ENCODE measurements around the gene ZDHHC18. TPM values are rescaled to one million over a fixed set of nuclear protein-coding genes. Genes with fewer than 3 reads are reported as not detected.
"Not testable (repeated sequence)": the region's sequence is repeated elsewhere in the genome, so short reads cannot be mapped to it uniquely, and the experiment has no call there.

Gene ZDHHC18
- total and polyA plus RNA-seq, 2 experiments from 2014 or later = 1.3 to 11.6 TPM

- no peak overlapping the region for H3K4me3 ChIP-seq
- peaks cover 5% of the 10 kb centered on the region; the same call in 1 of the 2 replicates for H3K36me3 ChIP-seq (ENCODE audit: low read depth)
- no peaks in the 10 kb centered on the region for H3K4me1 ChIP-seq (ENCODE audit: insufficient read depth)
- no peaks in the 10 kb centered on the region for H4K20me1 ChIP-seq (ENCODE audit: insufficient read depth)
- TF ChIP-seq EZH2 (IDR thresholded peaks at IDR 0.05; ENCODE audit: insufficient read depth, poor library complexity, severe bottlenecking) (no peak), EZH2phosphoT487 (IDR thresholded peaks at IDR 0.05; ENCODE audit: insufficient read depth, low read depth) (no peak)
- H3K27me3 ChIP-seq (replicated peaks; ENCODE audit: insufficient read depth) = no peaks in the 10 kb centered on the region
- DNase-seq = no peak
- H3K4me2 ChIP-seq (ENCODE audit: unreplicated experiment) = no peak overlapping the region
- no peaks in the 10 kb centered on the region for H3F3A ChIP-seq (ENCODE audit: insufficient read depth)
- H3K9me3 ChIP-seq (ENCODE audit: low read depth) = no peaks in the 10 kb centered on the region
- H2AFZ ChIP-seq = no peak overlapping the region
- H3K9ac ChIP-seq = no peak overlapping the region
- WGBS, 2 experiments (ENCODE audit: low coverage in 1 of 2, low lambda C conversion rate in 2 of 2, missing lambda C conversion rate in 2 of 2) = 75 to 77% methylated on average over 13 to 16 of the region's 16 CpGs
- H3K9me2 ChIP-seq (ENCODE audit: insufficient read depth) = no peaks in the 10 kb centered on the region
- no peak overlapping the region for H3K27ac ChIP-seq
- H3K79me2 ChIP-seq (ENCODE audit: insufficient read depth) = peaks cover 37% of the 10 kb centered on the region
- in situ Hi-C loops (cut with MboI) = no loop called here
These were observed 5.9 kb downstream of the ZDHHC18 start for GRCh38 chr1:26832249-26832960.

GRCh38 chr1:26833432-26834405 is 7.2 kb downstream of the ZDHHC18 start:
- DNase-seq = no peak
- Histone ChIP-seq H3K4me1 (ENCODE audit: insufficient read depth) (no peaks in the 10 kb centered on the region), H3K9me2 (ENCODE audit: insufficient read depth) (no peaks in the 10 kb centered on the region), H3F3A (ENCODE audit: insufficient read depth) (no peaks in the 10 kb centered on the region), H3K9me3 (ENCODE audit: low read depth) (no peaks in the 10 kb centered on the region), H3K36me3 (ENCODE audit: low read depth) (peaks cover 5% of the 10 kb centered on the region; the same call in 1 of the 2 replicates), H4K20me1 (ENCODE audit: insufficient read depth) (no peaks in the 10 kb centered on the region), H3K27ac (no peak overlapping the region), H3K27me3 (replicated peaks; ENCODE audit: insufficient read depth) (no peaks in the 10 kb centered on the region), H3K4me3 (no peak overlapping the region), H3K9ac (no peak overlapping the region), H2AFZ (no peak overlapping the region), H3K79me2 (ENCODE audit: insufficient read depth) (peaks cover 26% of the 10 kb centered on the region), H3K4me2 (ENCODE audit: unreplicated experiment) (no peak overlapping the region)
- in situ Hi-C loops (cut with MboI) = no loop called here
- no peak for TF ChIP-seq EZH2 (IDR thresholded peaks at IDR 0.05; ENCODE audit: insufficient read depth, poor library complexity, severe bottlenecking)
- no peak for TF ChIP-seq EZH2phosphoT487 (IDR thresholded peaks at IDR 0.05; ENCODE audit: insufficient read depth, low read depth)
- 87 to 92% methylated on average over 23 of the region's 23 CpGs for WGBS, 2 experiments (ENCODE audit: low coverage in 1 of 2, low lambda C conversion rate in 2 of 2, missing lambda C conversion rate in 2 of 2)

DNA sequence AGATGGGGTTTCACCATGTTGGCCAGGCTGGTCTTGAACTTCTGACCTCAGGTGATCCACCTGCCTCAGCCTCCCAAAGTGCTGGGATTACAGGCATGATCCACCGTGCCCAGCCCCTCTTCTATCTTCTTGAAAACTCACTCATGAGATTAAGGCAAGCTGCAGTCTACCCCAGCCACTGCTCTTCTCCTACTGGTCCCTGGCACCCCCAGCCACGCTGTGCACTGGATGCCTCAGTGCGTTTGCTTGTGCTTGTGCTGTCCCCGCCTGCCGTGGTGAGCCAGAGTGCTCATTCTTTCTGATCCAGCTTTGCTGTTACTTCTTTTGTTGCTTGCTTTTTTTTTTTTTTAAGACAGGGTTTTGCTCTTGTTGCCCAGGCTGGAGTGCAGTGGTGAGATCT is 11.2 kb downstream of the ZDHHC18 start:
- H3K4me1 ChIP-seq (ENCODE audit: insufficient read depth); H3F3A ChIP-seq (ENCODE audit: insufficient read depth); H3K9me2 ChIP-seq (ENCODE audit: insufficient read depth); H3K4me3 ChIP-seq; H3K79me2 ChIP-seq (ENCODE audit: insufficient read depth); H3K4me2 ChIP-seq (ENCODE audit: unreplicated experiment); H3K27ac ChIP-seq; H4K20me1 ChIP-seq (ENCODE audit: insufficient read depth); in situ Hi-C loops (cut with MboI); H3K36me3 ChIP-seq (ENCODE audit: low read depth); H2AFZ ChIP-seq; H3K27me3 ChIP-seq (replicated peaks; ENCODE audit: insufficient read depth); H3K9me3 ChIP-seq (ENCODE audit: low read depth); DNase-seq; H3K9ac ChIP-seq: not testable (repeated sequence)
- 95 to 96% methylated on average over 5 of the region's 5 CpGs for WGBS, 2 experiments (ENCODE audit: low coverage in 1 of 2, low lambda C conversion rate in 2 of 2, missing lambda C conversion rate in 2 of 2)

DNA sequence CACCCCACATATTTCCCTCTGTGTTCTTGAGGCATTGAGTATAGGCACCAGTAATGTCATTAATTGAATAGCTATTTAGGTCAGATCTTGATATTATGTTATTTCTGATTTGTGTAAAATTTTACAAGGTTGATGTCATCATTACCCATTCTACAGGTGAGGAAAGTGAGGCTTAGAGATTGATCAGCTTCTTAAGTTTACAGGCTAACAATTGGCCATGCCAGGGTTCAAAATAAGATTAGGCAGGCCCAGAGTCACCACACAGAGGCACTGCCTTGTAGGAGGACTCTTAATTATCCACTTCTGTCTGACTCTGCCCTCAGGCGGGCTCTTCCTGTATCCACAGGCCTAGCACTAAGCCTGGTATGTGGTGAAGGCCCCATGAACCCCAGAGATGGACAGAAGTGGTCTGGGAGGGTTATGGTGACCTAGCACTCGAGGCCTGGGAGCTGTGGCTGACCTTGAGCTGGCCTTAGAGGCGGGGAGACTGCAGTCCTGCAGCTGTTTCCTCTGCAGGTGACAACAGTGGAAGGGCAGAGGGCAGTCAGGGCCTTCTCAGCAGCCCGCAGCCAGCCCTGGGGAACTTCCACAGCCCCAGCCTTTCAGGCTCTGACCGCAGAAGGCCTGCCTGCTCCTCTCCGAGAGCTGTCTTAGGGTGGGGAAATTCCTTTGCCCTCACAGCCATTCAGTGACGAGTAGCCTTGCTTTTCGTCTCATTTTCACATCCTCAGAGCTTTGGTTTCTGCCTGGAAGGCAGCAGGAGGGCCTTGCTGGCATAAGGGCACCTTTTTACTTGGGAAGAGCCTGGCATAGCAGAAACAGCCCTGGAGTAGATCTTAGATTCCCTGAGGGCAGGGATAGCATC is 12.2 kb downstream of the ZDHHC18 start:
- Histone ChIP-seq H3K27ac (no peak overlapping the region), H3K4me3 (no peak overlapping the region), H3K9me2 (ENCODE audit: insufficient read depth) (no peaks in the 10 kb centered on the region), H4K20me1 (ENCODE audit: insufficient read depth) (no peaks in the 10 kb centered on the region), H3K4me1 (ENCODE audit: insufficient read depth) (no peaks in the 10 kb centered on the region), H3K36me3 (ENCODE audit: low read depth) (peaks cover 4% of the 10 kb centered on the region; the same call in 1 of the 2 replicates), H3K9ac (no peak overlapping the region), H3K9me3 (ENCODE audit: low read depth) (no peaks in the 10 kb centered on the region), H3K27me3 (replicated peaks; ENCODE audit: insufficient read depth) (no peaks in the 10 kb centered on the region), H3K79me2 (ENCODE audit: insufficient read depth) (no peaks in the 10 kb centered on the region), H3K4me2 (ENCODE audit: unreplicated experiment) (no peak overlapping the region), H3F3A (ENCODE audit: insufficient read depth) (no peaks in the 10 kb centered on the region), H2AFZ (no peak overlapping the region)
- WGBS, 2 experiments (ENCODE audit: low coverage in 1 of 2, low lambda C conversion rate in 2 of 2, missing lambda C conversion rate in 2 of 2) = 81 to 85% methylated on average over 8 of the region's 8 CpGs
- in situ Hi-C loops (cut with MboI) = no loop called here
- TF ChIP-seq EZH2phosphoT487 (IDR thresholded peaks at IDR 0.05; ENCODE audit: insufficient read depth, low read depth) (no peak), EZH2 (IDR thresholded peaks at IDR 0.05; ENCODE audit: insufficient read depth, poor library complexity, severe bottlenecking) (no peak)
- no peak for DNase-seq
